ENCODE measurements around the gene ZNF385B.

DNA sequence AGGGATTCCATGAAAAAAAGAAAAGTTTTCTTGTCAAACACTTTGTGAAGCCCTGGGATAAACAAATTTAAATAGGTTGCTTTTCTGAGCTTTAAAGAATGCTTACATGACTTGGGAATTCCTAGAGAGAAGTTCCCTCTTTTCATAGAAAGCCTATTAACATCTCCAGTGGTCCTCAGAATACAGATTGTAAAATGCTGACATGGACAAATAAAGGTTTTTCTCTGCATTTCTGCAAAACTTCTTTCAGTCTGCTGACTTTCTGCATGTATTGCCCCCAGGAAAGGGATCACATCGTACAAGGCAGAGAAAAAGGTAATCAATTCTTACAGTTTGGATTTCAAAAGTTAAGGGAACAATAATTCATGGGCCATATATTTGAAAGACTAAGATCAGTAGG is 20.6 kb downstream of the ZNF385B start:
- TF ChIP-seq CTCF (IDR thresholded peaks at IDR 0.05) (no peak), POLR2A (IDR thresholded peaks at IDR 0.05) (no peak)

Measured in uterus (tissue), 2 donors.